GM19351 (cell line): ENCODE measurements around the gene ZNF217.
"Not testable (repeated sequence)": the region's sequence is repeated elsewhere in the genome, so short reads cannot be mapped to it uniquely, and the experiment has no call there.

Experiments
- ATAC-seq: cut with Tn5 transposase; IDR thresholded peaks from one replicate; pipeline ENCODE4 v1.9.1; 2021; ENCODE audit warnings: mild to moderate bottlenecking, moderate library complexity; ENCODE audit not compliant: unreplicated experiment

The ZNF217 gene

DNA sequence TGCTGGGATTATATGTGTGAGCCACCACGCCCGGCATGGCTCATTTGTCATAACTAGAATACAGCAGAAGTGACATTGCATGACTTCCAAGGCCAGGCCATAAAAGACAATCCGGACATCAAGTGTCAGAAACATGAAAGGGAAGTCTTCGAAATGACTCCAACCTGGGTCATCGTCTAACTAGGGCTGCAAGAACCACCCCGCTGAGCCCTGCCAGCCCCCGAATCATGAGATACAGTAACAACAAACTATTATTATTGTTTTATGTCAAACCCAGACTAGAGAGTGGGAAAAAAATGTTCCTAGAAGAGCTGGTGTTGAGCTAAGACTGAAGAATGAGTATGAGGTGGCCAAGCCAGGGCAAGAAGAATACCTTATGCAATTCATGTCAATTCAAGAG is 59.6 kb downstream of the ZNF217 start:
- no peak for ATAC-seq

DNA sequence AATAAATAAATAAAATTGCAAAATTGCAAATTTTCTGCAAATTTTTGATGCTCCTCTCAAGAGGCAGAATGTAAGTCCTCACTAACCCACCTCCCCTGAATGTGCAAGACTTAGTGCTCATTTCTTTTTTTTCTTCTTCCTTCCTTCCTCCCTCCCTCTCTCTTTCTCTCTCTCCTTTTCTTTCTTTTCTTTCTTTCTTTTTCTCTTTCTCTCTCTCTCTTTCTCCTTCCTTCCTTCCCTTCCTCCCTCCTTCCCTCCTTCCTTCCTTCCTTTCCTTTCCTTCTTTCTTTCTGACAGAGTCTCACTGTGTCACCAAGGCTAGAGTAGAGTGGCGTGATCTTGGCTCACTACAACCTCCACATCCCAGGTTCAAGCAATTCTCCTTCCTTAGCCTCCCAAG is 60.1 kb downstream of the ZNF217 start:
- no peak for ATAC-seq

DNA sequence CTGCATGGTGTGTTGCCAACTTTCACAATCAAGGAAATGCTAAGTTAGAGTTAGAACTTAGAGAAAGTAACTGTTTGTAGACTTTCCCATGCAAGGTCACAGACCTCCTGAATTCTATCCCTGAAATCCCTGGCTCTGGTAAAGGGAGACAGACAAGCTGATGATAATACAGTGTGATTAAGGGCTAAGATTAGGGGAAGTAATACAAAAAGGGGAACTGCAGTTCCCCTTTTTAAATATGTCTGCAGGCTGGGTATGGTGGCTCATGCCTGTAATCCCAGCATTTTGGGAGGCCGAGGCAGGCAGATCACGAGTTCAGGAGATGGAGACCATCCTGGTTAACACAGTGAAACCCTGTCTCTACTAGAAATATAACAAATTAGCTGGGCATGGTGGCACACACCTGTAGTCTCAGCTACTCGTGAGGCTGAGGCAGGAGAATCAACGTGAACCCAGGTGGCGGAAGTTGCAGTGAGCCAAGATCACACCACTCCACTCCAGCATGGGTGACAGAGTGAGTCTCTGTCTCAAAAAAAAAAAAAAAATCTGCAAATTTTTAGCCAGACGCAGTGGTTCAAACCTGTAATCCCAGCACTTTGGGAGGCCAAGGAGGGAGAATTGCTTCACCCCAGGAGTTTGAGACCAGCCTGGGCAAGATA is 60.9 kb downstream of the ZNF217 start:
- ATAC-seq = peak; percentile 59

DNA sequence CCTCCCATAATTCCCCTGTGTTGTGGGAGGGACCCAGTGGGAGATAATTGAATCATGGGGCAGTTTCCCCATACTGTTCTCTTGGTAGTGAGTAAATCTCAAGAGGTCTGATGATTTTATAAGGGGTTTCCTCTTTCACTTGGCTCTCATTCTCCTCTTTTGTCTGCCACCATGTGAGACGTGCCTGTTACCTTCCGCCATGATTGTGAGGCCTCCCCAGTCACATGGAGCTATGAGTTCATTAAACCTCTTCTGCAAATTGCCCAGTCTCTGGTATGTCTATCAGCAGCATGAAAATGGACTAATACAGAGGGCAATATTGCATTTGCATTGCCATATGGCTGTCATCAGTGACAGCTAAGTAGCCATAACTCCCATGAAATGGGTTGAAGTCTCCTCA is 63.2 kb downstream of the ZNF217 start:
- ATAC-seq = no peak

DNA sequence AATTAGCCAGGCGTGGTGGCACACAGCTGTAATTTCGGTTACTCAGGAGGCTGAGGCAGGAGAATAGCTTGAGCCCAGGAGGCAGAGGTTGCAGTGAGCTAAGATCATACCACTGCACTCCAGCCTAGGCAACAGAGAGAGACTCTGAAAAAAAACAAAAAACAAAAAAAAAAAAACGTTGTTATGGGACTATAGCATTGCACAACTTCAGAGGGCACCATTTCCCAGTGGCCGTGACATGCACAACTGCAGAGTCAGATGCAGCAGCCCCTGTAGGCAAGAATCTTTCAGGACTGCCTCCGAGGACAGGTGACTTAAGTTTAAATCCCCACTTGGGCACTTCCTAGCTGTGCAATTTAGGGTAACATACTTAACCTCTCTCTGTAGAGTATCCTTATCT is 64.0 kb downstream of the ZNF217 start:
- no peak for ATAC-seq

DNA sequence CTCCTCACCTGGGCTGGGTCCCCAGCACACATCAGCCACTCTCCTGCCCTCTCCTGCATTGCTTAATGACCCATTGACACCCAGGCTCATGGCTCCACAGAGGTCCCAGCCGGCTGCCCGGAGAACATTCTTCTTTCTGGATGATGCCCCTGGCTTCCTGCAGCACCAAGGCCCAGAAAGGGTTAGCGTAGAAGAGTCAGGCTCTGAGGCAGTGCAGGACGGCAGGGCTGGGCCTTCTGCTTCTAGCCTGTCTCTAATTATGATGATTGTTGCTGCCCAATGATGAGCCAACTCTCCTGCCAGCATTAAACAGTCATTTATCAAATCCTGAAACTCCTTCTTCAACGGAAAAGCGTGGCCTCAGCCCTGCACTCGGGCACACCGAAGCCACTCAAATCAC is 66.4 kb downstream of the ZNF217 start:
- ATAC-seq = no peak

DNA sequence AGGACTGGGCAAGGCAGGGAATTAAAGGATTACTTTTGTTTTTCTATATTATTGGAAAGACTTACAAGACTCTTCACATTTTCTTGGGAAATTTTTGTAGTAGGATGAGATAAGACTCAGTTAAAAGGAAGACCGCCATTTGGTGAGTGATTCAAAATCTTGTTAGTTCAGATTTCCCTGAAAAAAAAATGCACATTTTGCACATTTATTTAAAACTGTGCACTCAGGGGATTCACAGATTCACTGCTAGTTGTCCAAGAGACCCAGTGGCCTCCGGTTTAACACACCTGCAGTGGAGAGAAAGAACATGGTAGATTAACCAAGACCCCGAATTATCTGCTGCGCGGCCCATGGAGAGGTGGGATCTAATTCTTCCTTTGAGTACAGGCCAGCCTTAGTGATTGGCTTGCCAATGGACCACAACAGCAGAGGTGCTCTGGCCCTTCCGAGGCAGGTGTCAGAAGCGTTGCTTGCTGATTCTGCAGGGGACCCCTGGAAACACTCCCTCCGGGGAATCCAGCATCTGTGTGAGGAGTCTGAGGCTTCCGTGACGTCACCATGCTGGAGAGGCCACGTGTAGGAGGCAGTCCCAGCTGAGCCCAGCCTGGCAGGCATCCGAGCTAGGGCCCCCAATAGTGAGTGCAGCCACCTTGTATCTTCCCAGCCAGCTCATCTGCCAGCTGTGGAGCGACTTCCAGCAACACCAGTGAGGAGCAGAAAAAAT is 68.9 kb downstream of the ZNF217 start:
- ATAC-seq = no peak

DNA sequence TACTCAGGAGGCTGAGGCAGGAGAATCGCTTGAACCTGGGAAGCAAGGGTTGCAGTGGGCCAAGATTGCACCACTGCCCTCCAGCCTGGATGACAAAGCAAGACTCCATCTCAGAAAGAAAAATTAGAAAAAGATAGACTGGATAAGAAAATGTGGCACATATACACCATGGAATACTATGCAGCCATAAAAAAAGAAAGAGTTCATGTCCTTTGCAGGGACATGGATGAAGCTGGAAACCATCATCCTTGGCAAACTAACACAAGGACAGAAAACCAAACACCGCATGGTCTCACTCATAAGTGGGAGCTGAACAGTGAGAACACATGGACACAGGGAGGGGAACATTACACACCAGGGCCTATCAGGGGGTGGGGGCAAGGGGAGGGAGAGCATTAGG is 70.0 kb downstream of the ZNF217 start:
- not testable (repeated sequence) for ATAC-seq

DNA sequence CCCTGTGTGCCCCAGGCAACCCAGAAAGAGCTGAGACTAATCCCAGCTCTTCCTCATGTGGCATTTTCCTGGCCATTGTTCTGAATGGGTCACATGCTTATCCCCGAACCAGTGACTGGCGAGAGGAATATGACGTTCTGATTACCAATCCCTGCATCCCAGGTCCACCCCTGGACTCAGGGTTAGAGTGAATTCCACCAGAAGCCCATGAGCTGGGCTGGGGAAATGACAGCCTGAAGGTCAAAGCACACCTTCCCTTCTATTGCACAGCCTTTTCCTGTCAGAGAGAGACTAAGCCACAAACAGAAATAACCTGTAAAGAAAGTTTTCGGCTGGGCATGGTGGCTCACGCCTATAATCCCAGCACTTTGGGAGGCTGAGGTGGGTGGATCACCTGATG is 70.9 kb downstream of the ZNF217 start:
- ATAC-seq = no peak

DNA sequence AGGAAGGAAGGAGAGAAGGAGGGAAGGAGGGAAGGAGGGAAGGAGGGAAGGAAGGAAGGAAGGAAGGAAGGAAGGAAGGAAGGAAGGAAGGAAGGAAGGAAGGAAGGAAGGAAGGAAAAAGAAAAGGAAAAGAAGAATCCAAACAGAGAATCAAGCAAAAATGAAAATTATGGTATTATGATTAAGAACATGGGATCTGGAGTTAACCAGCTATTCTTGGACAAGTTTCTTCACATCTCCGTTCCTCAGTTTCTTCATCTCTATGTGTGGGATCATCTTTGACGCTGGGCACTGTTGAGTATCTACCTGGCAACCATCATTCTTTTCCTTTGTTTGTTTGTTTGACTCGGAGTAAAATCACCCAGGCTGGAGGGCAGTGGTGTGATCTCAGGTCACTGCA is 71.6 kb downstream of the ZNF217 start:
- no peak for ATAC-seq

DNA sequence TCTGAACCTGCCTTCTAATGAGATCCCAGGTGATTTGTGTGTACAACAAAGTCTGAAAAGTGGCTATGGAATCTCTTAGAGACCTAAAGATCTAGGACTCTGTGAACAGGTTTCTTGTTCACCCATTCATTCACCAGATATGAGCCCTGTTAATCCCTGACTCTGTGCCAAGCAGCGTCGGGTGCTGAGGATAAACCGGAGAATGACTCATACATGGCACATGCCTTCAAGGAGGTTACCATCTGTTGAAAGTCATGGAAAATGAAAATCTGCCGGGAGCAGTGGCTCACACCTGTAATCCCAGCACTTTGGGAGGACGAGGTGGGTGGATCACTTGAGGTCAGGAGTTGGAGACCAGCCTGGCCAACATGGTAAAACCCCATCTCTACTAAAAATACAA is 72.2 kb downstream of the ZNF217 start:
- not testable (repeated sequence) for ATAC-seq

DNA sequence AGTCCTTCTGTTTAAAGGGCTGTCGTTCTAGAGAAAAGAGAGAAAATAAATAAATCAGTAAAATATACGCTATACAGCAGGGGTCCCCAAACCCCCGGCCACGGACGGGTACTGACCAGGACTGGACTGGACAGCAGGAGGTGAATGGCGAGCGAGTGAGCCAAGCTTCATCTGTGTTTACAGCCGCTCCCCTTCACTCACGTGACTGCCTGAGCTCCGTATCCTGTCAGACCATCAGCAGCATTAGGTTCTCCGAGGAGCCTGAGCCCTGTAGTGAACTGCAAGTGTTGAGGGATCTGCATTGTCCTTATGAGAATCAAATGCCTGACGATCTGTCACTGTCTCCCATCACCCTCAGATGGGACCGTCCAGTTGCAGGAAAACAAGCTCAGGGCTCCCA is 76.5 kb downstream of the ZNF217 start:
- ATAC-seq = no peak
